HCEC 1CT (cell line): ENCODE measurements around the gene ALG14.

Experiments
- DNase-seq: peaks from one replicate; pipeline ENCODE4 v3.0.0-alpha.2; 2017

ALG14 gene

GRCh38 chr1:94979656-94980581 is 92.8 kb downstream of the ALG14 start:
- DNase-seq, result no peak

- DNase-seq, result no peak
These were observed 93.6 kb downstream of the ALG14 start for GRCh38 chr1:94979131-94979530.

- no peak for DNase-seq
These were observed 94.3 kb downstream of the ALG14 start for GRCh38 chr1:94978401-94978800.

GRCh38 chr1:94976971-94977548 is 95.7 kb downstream of the ALG14 start:
- DNase-seq, result no peak

GRCh38 chr1:94974824-94975223 is 97.9 kb downstream of the ALG14 start:
- peak; percentile 92 for DNase-seq

- peak; percentile 45 for DNase-seq
These were observed 98.5 kb downstream of the ALG14 start for GRCh38 chr1:94974241-94974640.

- no peak for DNase-seq
These were observed 99.3 kb downstream of the ALG14 start for GRCh38 chr1:94973309-94973922.

GRCh38 chr1:94971491-94971924 is 101.2 kb downstream of the ALG14 start:
- DNase-seq, result peak; percentile 96

GRCh38 chr1:94970783-94971182 is 102.0 kb downstream of the ALG14 start:
- DNase-seq, result peak; percentile 68

GRCh38 chr1:94969137-94969536 is 103.6 kb downstream of the ALG14 start:
- DNase-seq, result no peak

- no peak for DNase-seq
These were observed 106.7 kb downstream of the ALG14 start for GRCh38 chr1:94966033-94966432.

- DNase-seq, result no peak
These were observed 108.9 kb downstream of the ALG14 start for GRCh38 chr1:94963864-94964263.

GRCh38 chr1:94962409-94963265 is 110.1 kb downstream of the ALG14 start:
- peak; percentile 14 for DNase-seq

- DNase-seq, result no peak
These were observed 110.8 kb downstream of the ALG14 start for GRCh38 chr1:94961988-94962387.

GRCh38 chr1:94961582-94961981 is 111.2 kb downstream of the ALG14 start:
- no peak for DNase-seq

- DNase-seq, result no peak
These were observed 114.7 kb downstream of the ALG14 start for GRCh38 chr1:94958081-94958480.

- DNase-seq, result no peak
These were observed 116.8 kb downstream of the ALG14 start for GRCh38 chr1:94955767-94956632.

GRCh38 chr1:94954263-94955220 is 118.2 kb downstream of the ALG14 start:
- DNase-seq, result no peak

GRCh38 chr1:94953746-94954145 is 119.0 kb downstream of the ALG14 start:
- DNase-seq, result no peak

- no peak for DNase-seq
These were observed 119.6 kb downstream of the ALG14 start for GRCh38 chr1:94953107-94953506.

GRCh38 chr1:94952539-94952938 is 120.2 kb downstream of the ALG14 start:
- no peak for DNase-seq
